Measurements from ENCODE around the gene HPCAL1.

Gene HPCAL1

DNA sequence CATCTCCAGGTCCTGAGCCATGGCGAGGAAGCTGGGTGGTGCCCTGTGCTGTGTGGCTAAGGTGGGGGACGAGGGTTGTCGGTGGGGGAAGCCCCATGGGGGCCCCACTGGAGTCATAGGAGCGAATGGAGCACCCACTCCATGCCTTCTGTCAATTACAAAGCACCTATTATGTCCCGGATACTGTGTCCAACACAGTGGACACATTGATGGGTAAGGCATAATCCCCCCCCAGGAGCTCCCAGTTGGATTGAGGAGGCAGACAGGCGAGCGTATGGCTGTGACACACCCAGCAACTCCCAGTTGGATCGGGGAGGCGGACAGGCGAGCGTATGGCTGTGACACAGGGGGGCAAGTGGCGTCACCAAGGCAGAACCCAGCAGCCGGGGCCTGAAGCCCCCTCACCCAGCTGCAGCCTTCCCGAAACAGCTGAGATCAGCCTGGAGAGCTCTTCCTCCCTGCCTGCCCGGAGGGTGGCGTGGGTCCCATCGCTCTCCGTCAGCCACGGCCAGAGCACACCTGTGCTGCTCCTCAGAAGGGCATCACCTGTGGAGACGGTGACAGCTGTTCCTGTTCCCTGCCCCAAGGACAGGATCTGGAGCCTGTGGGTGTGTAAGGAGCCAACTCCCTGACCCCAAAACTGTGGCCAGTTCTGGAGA lies 69.6 kb downstream of the HPCAL1 start:
- no peak for DNase-seq

DNA sequence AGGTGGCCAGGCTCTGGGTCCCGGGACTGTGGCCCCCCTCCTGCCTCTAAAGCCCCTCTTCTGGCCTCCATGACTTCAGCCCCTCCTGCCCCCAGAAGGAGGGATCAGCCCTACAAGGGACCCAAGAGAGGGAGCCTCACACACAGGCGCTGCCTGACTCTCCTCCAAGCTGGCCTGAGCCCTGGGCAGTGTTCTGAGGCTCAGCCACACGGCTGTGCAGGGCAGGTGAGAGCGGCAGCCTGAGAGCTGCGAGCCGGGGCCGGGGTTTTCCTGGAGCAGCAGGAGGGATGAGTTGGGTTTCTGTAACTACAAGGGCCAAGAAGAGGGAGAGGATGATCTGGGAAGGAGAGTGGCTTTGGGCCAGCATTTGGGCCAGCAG lies 70.1 kb downstream of the HPCAL1 start:
- no peak for DNase-seq

DNA sequence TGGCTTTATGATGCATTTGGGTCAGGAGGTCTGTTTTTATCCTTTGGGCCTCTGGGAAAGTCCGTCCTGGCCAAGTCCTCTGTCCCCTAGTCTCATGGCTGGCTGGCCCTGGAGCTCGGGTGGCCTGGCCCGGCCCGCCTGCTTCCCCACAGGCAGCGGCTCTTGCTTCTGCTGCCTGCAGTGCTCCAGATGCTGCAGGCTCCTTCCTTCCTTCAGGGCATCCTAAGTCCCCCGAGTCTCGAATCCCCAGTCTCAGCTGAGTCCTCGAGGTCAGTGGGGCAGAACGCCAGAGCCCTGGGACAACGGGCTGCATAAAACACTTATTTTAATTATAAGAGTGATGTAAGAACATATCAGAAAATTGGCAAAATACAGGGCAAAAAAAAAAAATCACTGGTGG lies 71.2 kb downstream of the HPCAL1 start:
- DNase-seq: no peak

DNA sequence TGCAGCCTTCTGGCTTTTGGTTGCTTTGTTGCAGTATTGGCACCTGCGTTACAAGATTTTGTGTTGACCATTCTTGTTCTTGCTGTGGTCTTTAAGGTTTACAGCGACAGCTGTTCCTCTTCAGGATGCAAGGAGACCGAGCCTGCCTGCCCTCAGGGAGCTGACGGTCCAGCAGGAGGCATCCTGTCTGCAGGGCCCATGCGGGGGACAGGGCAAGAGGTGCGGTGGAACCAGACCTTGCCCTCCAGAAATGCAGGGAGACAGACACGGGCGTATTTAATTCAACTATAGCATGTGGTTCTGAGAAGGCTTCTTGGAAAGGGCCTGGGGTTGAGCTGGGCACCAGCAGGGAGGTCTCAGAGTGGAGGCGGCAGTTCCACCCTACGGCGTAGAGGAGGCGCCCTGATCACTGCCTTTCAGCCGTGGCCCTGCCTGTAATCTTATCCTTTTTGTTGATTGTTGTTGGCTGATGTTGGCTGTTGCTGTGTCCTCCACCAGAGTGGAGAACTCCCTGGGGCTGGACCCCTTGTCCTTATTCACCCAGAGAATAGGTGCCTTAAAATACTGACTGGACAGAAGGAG lies 71.7 kb downstream of the HPCAL1 start:
- DNase-seq: no peak

DNA sequence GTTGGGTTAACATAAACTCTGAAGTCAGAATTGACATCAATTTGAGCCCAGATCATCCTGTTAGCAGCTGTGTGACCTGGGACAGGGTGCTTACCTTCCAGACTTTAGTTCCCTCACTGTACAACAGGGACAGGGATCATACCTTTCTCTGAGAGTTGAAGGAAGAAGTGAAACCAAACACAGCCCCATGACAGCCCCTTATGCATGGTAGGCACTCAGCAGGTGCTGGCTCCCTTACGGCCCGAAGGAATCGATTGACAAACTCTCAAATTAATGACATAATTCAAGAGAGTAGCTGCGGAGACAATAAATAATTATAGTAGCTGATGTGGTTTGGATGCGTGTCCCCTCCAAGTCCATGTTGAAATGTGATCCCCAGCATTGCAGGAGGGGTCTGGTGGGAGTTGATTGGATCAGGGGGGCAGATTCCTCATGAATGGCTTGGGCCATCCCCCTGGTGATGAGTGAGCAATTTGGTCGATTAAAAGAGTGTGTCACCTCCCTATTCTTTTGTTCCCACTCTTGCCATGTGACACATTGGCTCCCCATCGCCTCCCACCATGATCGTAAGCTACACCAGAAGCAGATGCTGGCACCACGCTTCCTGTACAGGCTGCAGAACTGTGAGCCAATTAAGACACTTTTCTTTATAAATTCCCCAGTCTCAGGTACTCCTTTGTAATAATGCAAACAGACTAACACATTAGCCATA lies 73.0 kb downstream of the HPCAL1 start:
- DNase-seq: no peak

DNA sequence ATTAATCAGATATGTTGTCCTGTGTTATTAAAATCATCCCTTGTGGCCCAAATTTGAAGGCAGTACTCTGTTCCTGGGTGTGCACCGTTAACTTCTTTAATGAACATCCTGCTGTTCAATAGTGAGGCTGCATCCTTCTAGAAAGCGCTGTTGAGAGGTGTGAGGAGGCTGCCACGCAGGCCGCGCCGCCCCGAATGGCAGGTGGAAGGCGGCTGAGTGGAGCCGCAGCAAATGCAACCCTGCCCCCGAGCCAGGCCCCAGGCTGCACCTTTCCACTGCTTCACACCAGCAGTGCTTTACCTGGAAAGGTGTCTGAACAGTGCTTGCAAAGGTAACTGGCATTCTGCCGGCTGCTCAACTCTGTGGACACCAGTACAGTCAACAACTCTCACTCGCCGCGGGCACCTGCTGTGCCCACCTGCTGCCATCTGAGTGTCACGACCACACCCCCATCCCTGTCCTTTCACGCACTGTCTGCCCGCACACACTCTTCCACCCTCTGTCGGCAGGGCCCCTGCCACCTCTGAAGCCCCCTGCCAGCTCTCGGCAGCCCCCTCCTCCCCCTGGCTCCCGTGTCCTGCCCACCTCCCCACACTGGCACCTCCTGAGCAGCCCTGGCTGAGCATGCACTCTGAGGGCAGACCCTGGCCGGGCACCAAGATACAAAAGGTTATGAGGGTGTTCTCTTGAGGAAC lies 74.5 kb downstream of the HPCAL1 start:
- DNase-seq: no peak

- DNase-seq: no peak
These were observed 75.0 kb downstream of the HPCAL1 start for GRCh38 chr2:10377747-10378085.

DNA sequence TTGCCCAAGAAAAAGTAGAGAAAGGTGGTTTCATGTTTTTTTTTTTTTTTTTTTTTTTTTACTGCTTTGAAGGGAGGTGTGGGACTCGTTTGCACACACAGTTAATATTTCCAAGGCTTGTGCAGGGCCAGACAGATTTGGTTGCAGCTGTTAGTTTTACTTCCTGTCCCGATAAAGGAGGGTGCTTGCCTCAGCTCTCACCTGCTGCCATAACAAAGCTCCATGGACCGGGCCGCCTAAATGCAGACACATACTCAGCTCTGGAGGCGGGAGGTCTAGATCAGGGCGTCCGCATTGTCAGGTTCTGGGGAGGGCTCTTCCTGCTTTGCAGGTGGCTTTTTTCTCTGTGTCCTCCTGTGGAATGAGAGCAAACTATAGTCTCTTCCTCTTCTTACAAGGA lies 75.5 kb downstream of the HPCAL1 start:
- DNase-seq: no peak

DNA sequence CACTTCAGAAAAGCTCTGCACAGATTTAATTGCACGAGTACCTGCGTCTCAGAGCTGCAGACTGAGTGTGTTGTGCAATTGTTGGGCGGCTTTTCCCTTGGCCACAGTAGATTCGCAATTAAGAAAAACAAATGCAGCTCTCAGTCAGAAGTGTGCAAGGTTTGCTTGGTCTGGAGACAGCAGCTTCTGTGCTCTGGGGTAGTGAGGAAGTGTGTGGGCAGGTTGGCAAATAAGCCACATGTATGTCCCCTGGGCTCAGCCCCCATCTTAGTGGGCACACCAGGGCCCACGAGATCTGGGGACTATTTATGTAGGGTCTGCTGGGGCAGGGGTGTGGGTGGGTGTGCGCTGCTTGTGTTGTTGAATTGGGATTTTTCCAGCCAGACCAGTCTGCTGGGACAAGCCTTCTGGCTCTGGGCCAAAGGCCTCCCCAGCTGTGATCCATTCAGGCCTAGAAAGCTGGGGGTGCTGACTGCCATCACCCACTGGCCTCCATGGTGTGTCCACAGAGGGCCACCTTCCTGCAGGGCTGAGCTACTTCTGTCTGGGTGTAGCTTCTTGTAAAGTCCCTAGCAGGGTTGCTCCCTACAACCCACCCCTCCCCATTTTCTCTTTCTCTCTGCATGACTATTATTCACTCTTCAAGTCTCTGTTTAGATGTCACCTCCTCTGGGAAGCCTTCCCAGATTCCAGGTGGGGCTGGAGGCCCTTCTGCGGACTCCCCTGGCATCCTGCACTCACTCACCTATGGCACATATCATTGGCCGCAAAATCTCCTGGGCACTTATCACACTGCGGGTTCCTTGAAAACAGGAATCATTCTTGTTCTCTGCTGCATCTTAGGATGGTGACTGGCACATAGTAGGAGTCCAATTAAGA lies 77.6 kb downstream of the HPCAL1 start:
- DNase-seq: no peak

DNA sequence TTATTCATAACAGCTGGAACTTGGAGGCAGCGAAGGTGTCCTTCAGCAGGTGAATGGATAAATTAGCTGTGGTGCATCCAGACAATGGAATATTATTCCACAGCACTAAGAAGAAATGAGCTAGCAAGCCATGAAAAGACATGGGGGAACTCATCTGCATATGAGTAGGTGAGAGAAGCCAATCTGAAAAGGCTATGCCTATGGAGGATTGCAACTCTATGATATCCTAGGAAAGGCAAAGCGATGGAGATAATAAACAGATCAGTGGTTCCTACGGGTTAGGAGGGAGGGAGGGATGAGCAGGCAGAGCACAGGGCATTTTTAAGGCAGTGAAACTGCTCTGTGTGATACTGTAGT lies 79.3 kb downstream of the HPCAL1 start:
- DNase-seq: no peak

DNA sequence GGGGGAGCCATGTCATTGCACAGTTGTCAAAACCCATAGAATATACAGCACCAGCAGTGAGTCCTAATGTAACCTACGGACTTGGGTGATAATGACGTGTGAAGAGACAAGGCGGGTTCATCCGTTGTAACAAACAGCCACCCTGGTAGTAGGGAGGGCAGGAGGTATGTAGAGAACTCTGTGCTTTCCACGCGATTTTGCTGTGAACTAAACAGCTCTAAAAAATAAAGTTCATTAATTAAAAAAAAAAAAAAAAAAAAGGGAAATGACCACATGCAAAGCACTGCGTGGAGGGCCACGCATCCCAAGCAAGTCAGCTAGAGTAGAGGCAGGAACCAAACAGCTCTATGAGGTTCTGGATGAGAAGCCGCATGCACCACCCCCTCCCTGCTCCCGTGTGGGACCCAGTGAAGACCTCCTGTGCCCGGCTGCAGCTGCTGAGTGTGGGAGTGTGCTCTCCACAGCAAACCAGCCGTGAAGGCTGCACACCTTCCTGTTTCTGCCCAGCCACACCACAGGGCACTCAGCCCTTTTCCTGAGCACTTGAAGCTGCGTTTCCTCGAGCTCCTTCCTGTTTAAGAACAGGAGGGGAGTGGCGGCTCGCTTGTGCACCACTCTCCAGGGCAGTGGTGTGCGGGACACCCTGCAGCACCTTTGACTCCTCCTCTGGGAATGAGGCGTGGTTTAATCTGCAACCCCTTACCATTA lies 79.8 kb downstream of the HPCAL1 start:
- DNase-seq: peak; percentile 27

GRCh38 chr2:10383960-10384734 lies 81.4 kb downstream of the HPCAL1 start:
- DNase-seq: no peak

- no peak for DNase-seq
These were observed 82.8 kb downstream of the HPCAL1 start for GRCh38 chr2:10385501-10385900.

- no peak for DNase-seq
These were observed 83.4 kb downstream of the HPCAL1 start for GRCh38 chr2:10385933-10386773.

- DNase-seq: no peak
These were observed 84.3 kb downstream of the HPCAL1 start for GRCh38 chr2:10387033-10387432.

DNA sequence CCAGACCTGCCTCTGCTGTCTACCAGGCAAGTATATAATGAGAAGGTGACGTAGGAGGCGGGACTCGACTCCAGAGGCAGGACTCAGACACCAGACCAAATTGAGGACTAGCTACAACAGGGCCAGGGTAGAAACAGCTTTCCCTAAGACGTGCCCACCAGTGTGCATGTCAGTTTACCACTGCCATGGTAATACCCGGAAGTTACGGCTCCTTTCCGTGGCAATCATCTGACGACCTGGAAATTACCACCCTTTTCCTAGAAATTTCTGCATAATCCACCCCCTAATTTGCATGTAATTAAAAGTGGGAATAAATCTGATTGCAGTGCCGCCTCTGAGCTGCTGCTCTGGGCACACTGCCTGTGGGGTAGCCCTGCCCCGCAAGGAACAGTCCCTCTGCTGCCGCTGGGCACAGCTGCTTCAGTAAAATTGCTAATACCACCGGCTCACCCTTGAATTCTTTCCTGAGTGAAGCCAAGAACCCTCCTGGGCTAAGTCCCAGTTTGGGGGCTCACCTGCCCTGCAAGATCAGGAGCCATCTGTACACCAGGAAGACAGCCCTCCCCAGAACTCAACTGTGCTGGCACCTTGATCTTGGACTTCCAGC lies 86.4 kb downstream of the HPCAL1 start:
- DNase-seq: no peak

- no peak for DNase-seq
These were observed 86.9 kb downstream of the HPCAL1 start for GRCh38 chr2:10389573-10389972.

DNA sequence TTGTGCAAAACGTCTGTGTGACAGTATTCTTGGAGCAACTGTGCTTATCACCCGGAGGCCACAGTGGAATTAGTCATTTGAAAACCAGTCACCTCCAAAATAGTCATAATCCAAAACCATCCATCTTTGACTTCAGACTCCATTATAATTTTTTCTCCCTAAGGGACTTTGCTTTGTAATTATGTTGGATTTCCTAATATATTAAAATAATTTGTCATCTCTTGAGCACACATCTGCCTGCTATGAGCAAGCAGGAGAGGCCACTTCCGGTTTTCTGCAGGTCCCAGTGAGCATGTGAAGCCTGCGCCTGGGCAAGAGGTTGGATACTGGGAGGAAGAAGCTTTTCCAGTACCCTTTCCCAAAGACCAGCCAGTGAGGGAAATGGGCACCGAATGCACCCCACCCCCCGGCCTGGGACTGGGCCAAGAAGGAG lies 87.7 kb downstream of the HPCAL1 start:
- no peak for DNase-seq

DNA sequence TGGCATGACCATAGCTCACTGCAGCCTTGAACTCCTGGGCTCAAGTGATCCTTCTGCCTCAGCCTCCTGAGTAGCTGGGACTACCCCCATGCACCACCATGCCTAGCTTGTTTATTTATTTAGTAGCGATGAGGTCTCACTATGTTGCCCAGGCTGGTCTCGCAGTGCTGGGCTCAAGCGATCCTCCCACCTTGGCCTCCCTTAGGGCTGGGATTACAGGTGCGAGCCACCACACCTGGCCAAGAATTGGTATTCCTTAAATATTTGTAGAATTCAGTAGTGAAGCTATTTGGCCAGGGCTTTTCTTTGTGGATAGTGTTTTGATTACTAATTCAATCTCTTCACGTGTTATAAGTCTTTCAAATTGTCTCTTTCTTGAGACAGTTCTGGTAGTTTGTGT lies 89.4 kb downstream of the HPCAL1 start:
- DNase-seq: no peak

DNA sequence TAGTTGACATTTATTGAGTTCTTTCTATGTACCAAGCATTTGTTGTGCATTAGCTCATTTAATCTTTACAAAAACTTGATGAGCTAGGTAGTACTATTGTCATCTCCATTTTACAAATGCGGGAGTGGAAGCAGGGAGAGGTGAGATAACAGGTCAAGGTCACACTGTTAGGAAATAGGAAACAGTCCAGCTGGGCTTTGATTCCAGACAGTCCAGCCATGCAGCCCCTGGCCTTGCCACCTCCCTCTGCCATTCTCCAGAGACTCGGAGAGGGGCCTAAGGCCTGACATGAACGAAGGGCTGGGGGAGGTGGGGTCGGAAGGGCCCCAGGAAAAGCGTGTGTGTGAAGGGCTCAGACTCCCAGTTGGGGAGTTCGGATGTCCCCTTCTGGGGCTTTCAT lies 89.8 kb downstream of the HPCAL1 start:
- DNase-seq: no peak
